HG03521 (cell line): ENCODE measurements around the gene ANKRA2.
"Not testable (repeated sequence)": the region's sequence is repeated elsewhere in the genome, so short reads cannot be mapped to it uniquely, and the experiment has no call there.

Experiments
- ATAC-seq: cut with Tn5 transposase; IDR thresholded peaks from one replicate; pipeline ENCODE4 v1.9.1; 2021; ENCODE audit warnings: mild to moderate bottlenecking, moderate library complexity; ENCODE audit not compliant: unreplicated experiment

The ANKRA2 gene

GRCh38 chr5:73552642-73553041 lies 12.8 kb downstream of the ANKRA2 start:
- no peak for ATAC-seq

GRCh38 chr5:73550016-73550415 lies 15.4 kb downstream of the ANKRA2 start:
- no peak for ATAC-seq

- ATAC-seq, result no peak
Measured at GRCh38 chr5:73545403-73545779, 20.0 kb downstream of the ANKRA2 start.

- no peak for ATAC-seq
Measured at GRCh38 chr5:73544429-73545402, 20.7 kb downstream of the ANKRA2 start.

GRCh38 chr5:73542020-73542419 lies 23.4 kb downstream of the ANKRA2 start:
- ATAC-seq, result no peak

GRCh38 chr5:73540192-73540591 lies 25.2 kb downstream of the ANKRA2 start:
- ATAC-seq, result no peak

GRCh38 chr5:73539730-73540129 lies 25.7 kb downstream of the ANKRA2 start:
- ATAC-seq, result no peak

- no peak for ATAC-seq
Measured at GRCh38 chr5:73534971-73535370, 30.5 kb downstream of the ANKRA2 start.

GRCh38 chr5:73534011-73534644 lies 31.3 kb downstream of the ANKRA2 start:
- ATAC-seq, result no peak

GRCh38 chr5:73532195-73532594 lies 33.2 kb downstream of the ANKRA2 start:
- ATAC-seq, result no peak

GRCh38 chr5:73531356-73531755 lies 34.1 kb downstream of the ANKRA2 start:
- ATAC-seq, result no peak

- no peak for ATAC-seq
Measured at GRCh38 chr5:73529081-73529480, 36.4 kb downstream of the ANKRA2 start.

GRCh38 chr5:73528248-73528647 lies 37.2 kb downstream of the ANKRA2 start:
- ATAC-seq, result no peak

GRCh38 chr5:73525606-73526203 lies 39.7 kb downstream of the ANKRA2 start:
- ATAC-seq, result no peak

- ATAC-seq, result no peak
Measured at GRCh38 chr5:73523861-73524260, 41.6 kb downstream of the ANKRA2 start.

GRCh38 chr5:73522989-73523388 lies 42.5 kb downstream of the ANKRA2 start:
- no peak for ATAC-seq

- ATAC-seq, result peak; percentile 92
Measured at GRCh38 chr5:73519531-73520283, 45.7 kb downstream of the ANKRA2 start.

GRCh38 chr5:73515232-73515631 lies 50.2 kb downstream of the ANKRA2 start:
- ATAC-seq, result no peak

- ATAC-seq, result no peak
Measured at GRCh38 chr5:73514418-73514817, 51.0 kb downstream of the ANKRA2 start.

- no peak for ATAC-seq
Measured at GRCh38 chr5:73513996-73514395, 51.4 kb downstream of the ANKRA2 start.

- not testable (repeated sequence) for ATAC-seq
Measured at GRCh38 chr5:73508521-73508920, 56.9 kb downstream of the ANKRA2 start.
